ENCODE results near the gene ADH6.

Gene ADH6

GRCh38 chr4:99166544-99166943 lies 52.5 kb downstream of the ADH6 start:
- no peak for DNase-seq
- TF ChIP-seq POLR2A (IDR thresholded peaks at IDR 0.05; ENCODE audit: low read length) (no peak), GATA1 (IDR thresholded peaks at IDR 0.05; ENCODE audit: low read depth, low read length) (no peak)

GRCh38 chr4:99165978-99166377 lies 53.1 kb downstream of the ADH6 start:
- DNase-seq: no peak
- no peak for TF ChIP-seq POLR2A (IDR thresholded peaks at IDR 0.05; ENCODE audit: low read length)
- no peak for TF ChIP-seq GATA1 (IDR thresholded peaks at IDR 0.05; ENCODE audit: low read depth, low read length)

GRCh38 chr4:99161373-99162099 lies 57.5 kb downstream of the ADH6 start:
- DNase-seq: no peak
- TF ChIP-seq POLR2A (IDR thresholded peaks at IDR 0.05; ENCODE audit: low read length) (no peak), GATA1 (IDR thresholded peaks at IDR 0.05; ENCODE audit: low read depth, low read length) (no peak)

GRCh38 chr4:99159699-99160098 lies 59.3 kb downstream of the ADH6 start:
- no peak for DNase-seq
- TF ChIP-seq GATA1 (IDR thresholded peaks at IDR 0.05; ENCODE audit: low read depth, low read length) (no peak), POLR2A (IDR thresholded peaks at IDR 0.05; ENCODE audit: low read length) (no peak)

- DNase-seq: no peak
- TF ChIP-seq POLR2A (IDR thresholded peaks at IDR 0.05; ENCODE audit: low read length) (no peak), GATA1 (IDR thresholded peaks at IDR 0.05; ENCODE audit: low read depth, low read length) (no peak)
Measured at GRCh38 chr4:99157478-99157935, 61.5 kb downstream of the ADH6 start.

GRCh38 chr4:99156992-99157391 lies 62.1 kb downstream of the ADH6 start:
- DNase-seq: no peak
- TF ChIP-seq GATA1 (IDR thresholded peaks at IDR 0.05; ENCODE audit: low read depth, low read length) (no peak), POLR2A (IDR thresholded peaks at IDR 0.05; ENCODE audit: low read length) (no peak)

- DNase-seq: no peak
Measured at GRCh38 chr4:99154658-99155342, 64.2 kb downstream of the ADH6 start.

More at GRCh38 chr4:99154658-99155342, 64.2 kb downstream of the ADH6 start:
- no peak for TF ChIP-seq GATA1 (IDR thresholded peaks at IDR 0.05; ENCODE audit: low read depth, low read length)

All from erythroblast (primary cell).